SK-N-SH (cell line): ENCODE data around the gene LRRC42. TPM values are rescaled to one million over a fixed set of nuclear protein-coding genes. Genes with fewer than 3 reads are reported as not detected.

Source experiments
- CTCF ChIA-PET: fragments of 300-600, 350-600 bp; formaldehyde crosslinking; extraction: SDS; loops from one replicate; lab custom pipeline; 2021; lab: Yijun Ruan, JAX
- POLR2A ChIA-PET: fragments of 350-600 bp; sonication (Branson Sonifier 250); formaldehyde crosslinking; extraction: SDS; loops from one replicate; lab custom pipeline; 2020; ENCODE audit warnings: antibody characterized with exemption, inconsistent platforms; lab: Yijun Ruan, JAX
- DNase-seq: peaks from one replicate; pipeline ENCODE4 v3.0.0; 2012
- H2AFZ ChIP-seq: fragments of 200-600 bp; sonication (generic); 2 replicates; pipeline ENCODE4 v1.8.1; 2016; ENCODE audit warnings: antibody characterized with exemption, mild to moderate bottlenecking, low read depth
- H3F3A ChIP-seq: fragments of 200-600 bp; sonication (generic); replicated peaks from 2 replicates; pipeline ENCODE3; 2016; ENCODE audit warnings: antibody characterized with exemption, mild to moderate bottlenecking; ENCODE audit not compliant: insufficient read depth
- H3K27ac ChIP-seq, 2 experiments: fragments of 200-500 bp in 1 of 2; fragments of 200-600 bp in 1 of 2; sonication (Bioruptor generic) in 1 of 2; sonication (generic), shearing (Covaris generic) in 1 of 2; 2 replicates each; pipeline versions ENCODE4 v1.5.1 to v1.6.1; 2014 to 2016; ENCODE audit warnings: low read depth in 2 of 2, inconsistent platforms in 1 of 2, low read length in 1 of 2, mild to moderate bottlenecking in 1 of 2, mixed read lengths in 1 of 2
- H3K27me3 ChIP-seq: fragments of 200-600 bp; sonication (generic), shearing (Covaris generic); 2 replicates; pipeline ENCODE4 v1.6.1; 2016; ENCODE audit warnings: mixed run types; ENCODE audit not compliant: insufficient read depth
- H3K36me3 ChIP-seq, 2 experiments: fragments of 200-500 bp in 1 of 2; fragments of 200-600 bp in 1 of 2; sonication (Bioruptor generic) in 1 of 2; sonication (generic) in 1 of 2; replicated peaks in 1 of 2; 2 replicates each; pipeline versions ENCODE3 to v1.5.1; 2014 to 2016; ENCODE audit warnings: low read length in 1 of 2, mild to moderate bottlenecking in 1 of 2; ENCODE audit not compliant: insufficient read depth in 2 of 2, control insufficient read depth in 1 of 2
- H3K4me1 ChIP-seq, 2 experiments: fragments of 200-500 bp in 1 of 2; fragments of 200-600 bp in 1 of 2; sonication (Bioruptor generic) in 1 of 2; sonication (generic), shearing (Covaris generic) in 1 of 2; 2 replicates each; pipeline versions ENCODE4 v1.5.1 to v1.6.1; 2014 to 2016; ENCODE audit warnings: low read depth in 1 of 2, low read length in 1 of 2, mixed run types in 1 of 2; ENCODE audit not compliant: insufficient read depth in 2 of 2, control insufficient read depth in 1 of 2
- H3K4me2 ChIP-seq: fragments of 200-600 bp; sonication (generic), shearing (Covaris generic); 2 replicates; pipeline ENCODE4 v1.6.1; 2017; ENCODE audit warnings: mixed run types
- H3K4me3 ChIP-seq, 2 experiments: fragments of 200-500 bp in 1 of 2; fragments of 200-600 bp in 1 of 2; sonication (Bioruptor generic) in 1 of 2; sonication (generic), shearing (Covaris generic) in 1 of 2; 2 replicates each; pipeline versions ENCODE4 v1.5.1 to v1.8.1; 2014 to 2016; ENCODE audit warnings: low read depth in 2 of 2, inconsistent platforms in 1 of 2, low read length in 1 of 2, mild to moderate bottlenecking in 1 of 2, mixed read lengths in 1 of 2, moderate library complexity in 1 of 2
- H3K79me2 ChIP-seq: fragments of 200-600 bp; sonication (generic); 2 replicates; pipeline ENCODE4 v1.8.1; 2017; ENCODE audit warnings: mild to moderate bottlenecking; ENCODE audit not compliant: insufficient read depth
- H3K9ac ChIP-seq: fragments of 200-600 bp; sonication (generic); 2 replicates; pipeline ENCODE4 v1.6.1; 2017; ENCODE audit warnings: mixed run types
- H3K9me2 ChIP-seq: fragments of 200-600 bp; sonication (generic); 2 replicates; pipeline ENCODE4 v1.6.1; 2017; ENCODE audit warnings: mixed run types
- H3K9me3 ChIP-seq: fragments of 200-600 bp; sonication (generic); 2 replicates; pipeline ENCODE4 v1.6.1; 2017; ENCODE audit warnings: mixed run types, mild to moderate bottlenecking, moderate library complexity
- H4K20me1 ChIP-seq: fragments of 200-600 bp; sonication (generic); 2 replicates; pipeline ENCODE4 v1.6.1; 2017; ENCODE audit warnings: mild to moderate bottlenecking, mixed run types; ENCODE audit not compliant: insufficient read depth
- CHD2 ChIP-seq: fragments of 150-350 bp; IDR thresholded peaks from 2 replicates; pipeline ENCODE4 v1.6.1; 2018; ENCODE audit warnings: low read length; ENCODE audit not compliant: partially characterized antibody
- EP300 ChIP-seq, 2 experiments: IDR thresholded peaks; 2 replicates each; pipeline versions ENCODE4 v1.4.0 to v1.6.1; 2012; ENCODE audit warnings: borderline replicate concordance in 1 of 2, low read depth in 1 of 2, low read length in 1 of 2
- EZH2phosphoT487 ChIP-seq: fragments of 200-600 bp; sonication (generic); IDR thresholded peaks from 2 replicates; pipeline ENCODE4 v1.6.1; 2017; ENCODE audit warnings: low read depth, mixed run types, mild to moderate bottlenecking, antibody characterized with exemption, moderate library complexity, borderline replicate concordance
- FOSL2 ChIP-seq: IDR thresholded peaks from 2 replicates; pipeline ENCODE4 v1.4.0; 2012; ENCODE audit warnings: low read depth, mild to moderate bottlenecking, moderate library complexity, borderline replicate concordance
- FOXM1 ChIP-seq: IDR thresholded peaks from 2 replicates; pipeline ENCODE4 v1.4.0; 2012; ENCODE audit warnings: low read depth, mild to moderate bottlenecking
- MEF2A ChIP-seq: IDR thresholded peaks from 2 replicates; pipeline ENCODE4 v1.4.0; 2012; ENCODE audit warnings: low read depth, borderline replicate concordance
- MXI1 ChIP-seq: IDR thresholded peaks from 2 replicates; pipeline ENCODE4 v1.6.1; 2012; ENCODE audit warnings: mild to moderate bottlenecking, low read depth, low read length, improper control_type of control experiment
- NFIC ChIP-seq: IDR thresholded peaks from 2 replicates; pipeline ENCODE4 v1.4.0; 2012; ENCODE audit warnings: borderline replicate concordance
- NRF1 ChIP-seq: IDR thresholded peaks from 2 replicates; pipeline ENCODE4 v1.6.1; 2012; ENCODE audit warnings: low read depth, mild to moderate bottlenecking, low read length
- RAD21 ChIP-seq: IDR thresholded peaks from 2 replicates; pipeline ENCODE4 v1.6.1; 2012; ENCODE audit warnings: mild to moderate bottlenecking, low read length
- SIN3A ChIP-seq: IDR thresholded peaks from 2 replicates; pipeline ENCODE4 v1.6.1; 2012; ENCODE audit warnings: low read depth, mild to moderate bottlenecking, low read length, moderate library complexity, borderline replicate concordance
- SMC3 ChIP-seq: IDR thresholded peaks from 2 replicates; pipeline ENCODE4 v1.6.1; 2012; ENCODE audit warnings: low read depth, low read length, improper control_type of control experiment
- TEAD4 ChIP-seq: IDR thresholded peaks from 2 replicates; pipeline ENCODE4 v1.4.0; 2012; ENCODE audit warnings: mild to moderate bottlenecking, borderline replicate concordance; ENCODE audit not compliant: insufficient read depth
- USF2 ChIP-seq: fragments of 150-350 bp; IDR thresholded peaks from 2 replicates; pipeline ENCODE4 v1.6.1; 2017; ENCODE audit warnings: antibody characterized with exemption, low read length, low read depth, borderline replicate concordance
- ZBTB33 ChIP-seq: IDR thresholded peaks from 2 replicates; pipeline ENCODE4 v1.4.0; 2012; ENCODE audit warnings: low read depth, borderline replicate concordance
- WGBS: methylation state at CpG from one replicate; pipeline ENCODE4 v1.1.6; 2017; ENCODE audit warnings: low lambda C conversion rate; 5-methylcytosine and 5-hydroxymethylcytosine counted together
- polyA plus RNA-seq, 3 experiments: library from polyadenylated mRNA; depleted of rRNA; stranded (reverse); fragments of >200 nt; gene quantifications; 2 replicates each; pipeline ENCODE4 v1.2.3, GENCODE V29; 2012
- TF ChIP-seq, protein P1 (sequence below): IDR thresholded peaks from 2 replicates; pipeline ENCODE4 v1.4.0; 2012; ENCODE audit warnings: low read depth, borderline replicate concordance
- TF ChIP-seq, protein P2 (sequence below): fragments of 150-350 bp; IDR thresholded peaks from 2 replicates; pipeline ENCODE4 v1.6.1; 2016; ENCODE audit warnings: mild to moderate bottlenecking, low read depth, low read length

LRRC42 gene
- polyA plus RNA-seq, 1 of the 3 experiments (the other 2 are of a cell fraction) = 35.0 TPM

DNA sequence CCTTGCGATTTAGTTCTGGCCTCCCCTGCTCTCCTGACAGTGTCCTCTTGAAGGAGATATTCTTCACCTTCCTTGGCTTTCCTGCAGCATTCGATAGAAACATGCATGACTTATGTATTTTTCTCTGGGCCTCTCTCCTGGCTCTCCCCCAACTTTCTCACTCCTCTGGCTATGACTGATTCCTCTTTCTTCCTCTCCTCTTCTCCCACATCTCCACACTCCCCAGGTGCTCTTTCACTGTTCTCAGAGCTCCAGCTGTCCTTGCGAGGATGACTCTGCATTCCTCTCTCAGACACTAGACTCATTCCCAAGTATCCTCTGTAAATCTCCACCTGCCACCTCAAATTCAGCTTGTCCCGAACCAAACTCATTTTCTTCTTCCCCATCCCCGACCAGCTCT, 18.0 kb downstream of the LRRC42 start:
- no peaks in the 10 kb centered on the region for H3K4me1 ChIP-seq
- no peak overlapping the region for H2AFZ ChIP-seq
- TF ChIP-seq RAD21 = no peak
- TF ChIP-seq, protein P1, sequence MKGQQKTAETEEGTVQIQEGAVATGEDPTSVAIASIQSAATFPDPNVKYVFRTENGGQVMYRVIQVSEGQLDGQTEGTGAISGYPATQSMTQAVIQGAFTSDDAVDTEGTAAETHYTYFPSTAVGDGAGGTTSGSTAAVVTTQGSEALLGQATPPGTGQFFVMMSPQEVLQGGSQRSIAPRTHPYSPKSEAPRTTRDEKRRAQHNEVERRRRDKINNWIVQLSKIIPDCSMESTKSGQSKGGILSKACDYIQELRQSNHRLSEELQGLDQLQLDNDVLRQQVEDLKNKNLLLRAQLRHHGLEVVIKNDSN = no peak
- TF ChIP-seq MEF2A = no peak
- no peak for TF ChIP-seq TEAD4
- no peak for TF ChIP-seq FOXM1
- TF ChIP-seq CHD2 = no peak
- no peak for TF ChIP-seq EP300 (IDR thresholded peaks at IDR 0.05; ENCODE audit: borderline replicate concordance in 1 of 2, low read depth in 1 of 2, low read length in 1 of 2)
- TF ChIP-seq SMC3 = no peak
- TF ChIP-seq, protein P2, sequence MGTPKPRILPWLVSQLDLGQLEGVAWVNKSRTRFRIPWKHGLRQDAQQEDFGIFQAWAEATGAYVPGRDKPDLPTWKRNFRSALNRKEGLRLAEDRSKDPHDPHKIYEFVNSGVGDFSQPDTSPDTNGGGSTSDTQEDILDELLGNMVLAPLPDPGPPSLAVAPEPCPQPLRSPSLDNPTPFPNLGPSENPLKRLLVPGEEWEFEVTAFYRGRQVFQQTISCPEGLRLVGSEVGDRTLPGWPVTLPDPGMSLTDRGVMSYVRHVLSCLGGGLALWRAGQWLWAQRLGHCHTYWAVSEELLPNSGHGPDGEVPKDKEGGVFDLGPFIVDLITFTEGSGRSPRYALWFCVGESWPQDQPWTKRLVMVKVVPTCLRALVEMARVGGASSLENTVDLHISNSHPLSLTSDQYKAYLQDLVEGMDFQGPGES = no peak
- no peak for TF ChIP-seq FOSL2
- no peak for TF ChIP-seq SIN3A
- TF ChIP-seq NFIC = no peak
- TF ChIP-seq EZH2phosphoT487 = no peak
- TF ChIP-seq ZBTB33 = no peak
- no peak for TF ChIP-seq NRF1
- no peak for TF ChIP-seq MXI1
- no peak for TF ChIP-seq USF2
- no peak overlapping the region for H3K4me2 ChIP-seq
- no peaks in the 10 kb centered on the region for H3K9me2 ChIP-seq
- H3K27ac ChIP-seq = no peak overlapping the region
- no peak overlapping the region for H3K4me3 ChIP-seq
- no peak overlapping the region for H3K9ac ChIP-seq
- H3K9me3 ChIP-seq = no peaks in the 10 kb centered on the region
- peaks cover 58 to 74% of the 10 kb centered on the region in 2 experiments for H3K36me3 ChIP-seq
- H4K20me1 ChIP-seq = no peaks in the 10 kb centered on the region
- H3K27me3 ChIP-seq = no peaks in the 10 kb centered on the region
- peaks cover 4% of the 10 kb centered on the region for H3F3A ChIP-seq
- POLR2A ChIA-PET = no interaction called here
- no peak for DNase-seq
- H3K79me2 ChIP-seq = peaks cover 2% of the 10 kb centered on the region; the same call in 1 of the 2 replicates
- WGBS = 89% methylated on average over 5 of the region's 5 CpGs
- CTCF ChIA-PET = interaction anchor here (0.9 to 1.6 kb wide), 2 partner anchors 14 to 103 kb away, joined by 3 to 6 read pairs; no protein-coding TSS in a partner anchor
